Mesendoderm (in vitro differentiated cells): ENCODE measurements around the gene SGSH.

Experiments used
- DNase-seq: peaks from one replicate; pipeline ENCODE4 v3.0.0; 2013
- H2AK5ac ChIP-seq: 2 replicates; pipeline ENCODE4 v1.6.1; 2013; ENCODE audit warnings: low read length, inconsistent platforms
- H2BK120ac ChIP-seq: 2 replicates; pipeline ENCODE4 v1.6.1; 2013; ENCODE audit warnings: low read depth, mild to moderate bottlenecking, low read length, moderate library complexity, mixed read lengths
- H2BK15ac ChIP-seq: replicated peaks from 2 replicates; pipeline ENCODE4 v1.6.1; 2013; ENCODE audit warnings: low read depth, mild to moderate bottlenecking, moderate library complexity
- H2BK5ac ChIP-seq: 2 replicates; pipeline ENCODE4 v1.6.1; 2013; ENCODE audit warnings: low read length, inconsistent platforms
- H3K18ac ChIP-seq: 2 replicates; pipeline ENCODE4 v1.6.1; 2013; ENCODE audit warnings: mild to moderate bottlenecking, low read length, mixed read lengths
- H3K23ac ChIP-seq: one replicate; pipeline ENCODE4 v1.6.1; 2013; ENCODE audit warnings: low read length
- H3K27ac ChIP-seq: 2 replicates; pipeline ENCODE4 v1.5.1; 2013; ENCODE audit warnings: low read depth, mild to moderate bottlenecking, inconsistent platforms, low read length, moderate library complexity
- H3K27me3 ChIP-seq: 2 replicates; pipeline ENCODE4 v1.6.1; 2013; ENCODE audit warnings: low read length, control low read depth, mild to moderate bottlenecking, inconsistent platforms; ENCODE audit not compliant: insufficient read depth, poor library complexity
- H3K36me3 ChIP-seq: 2 replicates; pipeline ENCODE4 v1.6.1; 2013; ENCODE audit warnings: low read length, inconsistent platforms; ENCODE audit not compliant: control insufficient read depth, insufficient read depth
- H3K4ac ChIP-seq: one replicate; pipeline ENCODE4 v1.6.1; 2013; ENCODE audit warnings: low read depth, mild to moderate bottlenecking, low read length, moderate library complexity
- H3K4me1 ChIP-seq: 2 replicates; pipeline ENCODE4 v1.6.1; 2013; ENCODE audit warnings: low read depth, low read length, inconsistent platforms; ENCODE audit not compliant: control insufficient read depth
- H3K4me2 ChIP-seq: 2 replicates; pipeline ENCODE4 v1.6.1; 2013; ENCODE audit warnings: low read length
- H3K4me3 ChIP-seq: 2 replicates; pipeline ENCODE4 v1.5.1; 2013; ENCODE audit warnings: mild to moderate bottlenecking, low read length
- H3K56ac ChIP-seq: one replicate; pipeline ENCODE4 v1.6.1; 2013; ENCODE audit warnings: low read length
- H3K79me1 ChIP-seq: 2 replicates; pipeline ENCODE4 v1.6.1; 2013; ENCODE audit warnings: low read length, inconsistent platforms
- H3K79me2 ChIP-seq: 2 replicates; pipeline ENCODE4 v1.6.1; 2013; ENCODE audit warnings: mild to moderate bottlenecking, low read length; ENCODE audit not compliant: control insufficient read depth, insufficient read depth
- H3K9ac ChIP-seq: 2 replicates; pipeline ENCODE4 v1.6.1; 2013; ENCODE audit warnings: low read length, inconsistent platforms
- H4K5ac ChIP-seq: one replicate; pipeline ENCODE4 v1.6.1; 2013; ENCODE audit warnings: low read length
- H4K8ac ChIP-seq: one replicate; pipeline ENCODE4 v1.6.1; 2013; ENCODE audit warnings: low read depth, mild to moderate bottlenecking, control low read depth, low read length, moderate library complexity
- WGBS: extraction: QIAGEN DNeasy Blood & Tissue Kit; methylation state at CpG from one replicate; pipeline ENCODE4 v1.1.7; 2013; ENCODE audit warnings: low lambda C conversion rate, missing lambda C conversion rate; ENCODE audit not compliant: insufficient coverage; ENCODE audit errors: extremely low coverage; 5-methylcytosine and 5-hydroxymethylcytosine counted together

The SGSH gene

GRCh38 chr17:80264205-80265075 lies 44.3 kb upstream of the SGSH start:
- Histone ChIP-seq H3K56ac (peak overlapping the region; percentile 42), H3K23ac (no peak overlapping the region), H3K4me1 (peaks cover 6% of the 10 kb centered on the region), H3K79me2 (no peaks in the 10 kb centered on the region), H3K36me3 (no peaks in the 10 kb centered on the region), H2BK15ac (no peak overlapping the region), H4K5ac (no peak overlapping the region), H3K4me2 (no peak overlapping the region), H3K9ac (no peak overlapping the region), H3K79me1 (peaks cover 4% of the 10 kb centered on the region), H3K27me3 (no peaks in the 10 kb centered on the region), H2BK5ac (no peak overlapping the region), H3K4me3 (no peak overlapping the region), H3K18ac (no peak overlapping the region), H2BK120ac (no peak overlapping the region), H3K27ac (no peak overlapping the region), H2AK5ac (no peak overlapping the region), H3K4ac (no peak overlapping the region), H4K8ac (no peak overlapping the region)
- DNase-seq: no peak
- no CpG with 5 or more reads among the region's 19 CpGs for WGBS

DNA sequence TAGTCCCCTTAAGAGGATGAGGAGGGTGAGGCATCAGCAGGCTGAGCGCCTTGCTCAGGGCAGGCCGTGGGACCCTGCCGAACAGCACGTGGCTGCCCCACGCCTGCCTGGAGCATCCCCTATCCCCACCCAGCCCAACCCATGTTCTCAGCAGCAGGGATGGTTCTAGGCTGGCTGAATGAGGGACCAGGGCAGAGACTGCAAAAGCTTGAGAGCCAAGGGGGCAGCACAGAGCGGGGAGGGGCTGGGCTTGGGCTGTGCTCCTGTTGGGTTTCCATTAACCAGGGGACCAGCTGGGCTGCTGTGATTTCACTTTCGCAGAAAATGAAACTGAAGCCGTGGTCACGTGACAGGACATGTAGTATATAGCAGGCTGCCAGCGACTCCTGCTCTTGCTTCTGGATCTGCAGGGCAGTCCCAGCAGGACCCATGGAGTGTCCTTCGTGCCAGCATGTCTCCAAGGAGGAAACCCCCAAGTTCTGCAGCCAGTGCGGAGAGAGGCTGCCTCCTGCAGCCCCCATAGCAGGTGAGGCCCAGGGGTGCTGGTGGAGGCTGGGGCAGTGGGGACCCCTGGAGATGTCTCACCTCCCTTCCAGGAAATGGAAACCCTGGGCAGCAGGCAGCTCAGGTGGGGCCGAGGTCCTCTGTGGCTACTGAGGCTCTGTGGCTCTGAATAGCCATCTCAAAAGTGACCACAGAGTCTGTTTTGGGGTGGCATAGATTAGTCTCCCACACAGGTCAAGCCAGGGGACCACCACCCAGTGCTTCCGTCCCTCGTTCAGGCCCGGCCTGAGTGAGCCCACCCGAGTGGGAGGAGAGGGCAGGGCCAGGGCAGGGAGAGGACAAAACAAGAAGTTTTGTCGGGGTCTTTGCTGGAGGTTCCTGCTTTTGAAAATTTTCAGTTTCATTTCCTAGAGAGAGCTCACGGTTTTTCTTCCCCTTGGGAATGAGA lies 43.4 kb upstream of the SGSH start:
- no peak overlapping the region for H4K5ac ChIP-seq
- no peak overlapping the region for H2BK15ac ChIP-seq
- peak; percentile 51 for DNase-seq
- no CpG with 5 or more reads among the region's 19 CpGs for WGBS
- peaks cover 4% of the 10 kb centered on the region for H3K79me1 ChIP-seq
- peak overlapping the region; percentile 24 for H3K23ac ChIP-seq
- H3K36me3 ChIP-seq: no peaks in the 10 kb centered on the region
- no peak overlapping the region for H2AK5ac ChIP-seq
- no peak overlapping the region for H3K4ac ChIP-seq
- H3K9ac ChIP-seq: peak overlapping the region; percentile 19
- H3K27ac ChIP-seq: no peak overlapping the region
- no peaks in the 10 kb centered on the region for H3K79me2 ChIP-seq
- H2BK120ac ChIP-seq: no peak overlapping the region
- H3K18ac ChIP-seq: no peak overlapping the region
- H3K4me1 ChIP-seq: peaks cover 7% of the 10 kb centered on the region
- H3K4me2 ChIP-seq: no peak overlapping the region
- no peak overlapping the region for H3K4me3 ChIP-seq
- H4K8ac ChIP-seq: no peak overlapping the region
- H2BK5ac ChIP-seq: no peak overlapping the region
- H3K56ac ChIP-seq: peak overlapping the region; percentile 46
- H3K27me3 ChIP-seq: no peaks in the 10 kb centered on the region

- H3K4me2 ChIP-seq: no peak overlapping the region
- H3K9ac ChIP-seq: peak overlapping the region; percentile 98
- peak overlapping the region; percentile 99 for H3K56ac ChIP-seq
- no peak overlapping the region for H2BK15ac ChIP-seq
- DNase-seq: no peak
- no peaks in the 10 kb centered on the region for H3K36me3 ChIP-seq
- H3K4ac ChIP-seq: no peak overlapping the region
- no CpG with 5 or more reads among the region's 8 CpGs for WGBS
- H3K23ac ChIP-seq: no peak overlapping the region
- no peaks in the 10 kb centered on the region for H3K79me2 ChIP-seq
- peak overlapping the region; percentile 89 for H3K18ac ChIP-seq
- peak overlapping the region; percentile 99 for H3K27ac ChIP-seq
- no peak overlapping the region for H2BK120ac ChIP-seq
- peaks cover 7% of the 10 kb centered on the region for H3K4me1 ChIP-seq
- H4K8ac ChIP-seq: no peak overlapping the region
- no peak overlapping the region for H3K4me3 ChIP-seq
- H4K5ac ChIP-seq: no peak overlapping the region
- peak overlapping the region; percentile 2 for H2AK5ac ChIP-seq
- peaks cover 4% of the 10 kb centered on the region for H3K79me1 ChIP-seq
- H3K27me3 ChIP-seq: no peaks in the 10 kb centered on the region
- no peak overlapping the region for H2BK5ac ChIP-seq
These were observed 42.7 kb upstream of the SGSH start for GRCh38 chr17:80262775-80263244.

GRCh38 chr17:80262291-80262690 lies 42.2 kb upstream of the SGSH start:
- Histone ChIP-seq H3K4me1 (peaks cover 7% of the 10 kb centered on the region), H3K27me3 (no peaks in the 10 kb centered on the region), H2BK15ac (no peak overlapping the region), H2AK5ac (peak overlapping the region; percentile 96), H4K5ac (no peak overlapping the region), H3K56ac (peak overlapping the region; percentile 99), H3K4me2 (no peak overlapping the region), H3K18ac (peak overlapping the region; percentile 89), H3K4me3 (no peak overlapping the region), H3K79me1 (peaks cover 4% of the 10 kb centered on the region), H4K8ac (peak overlapping the region; percentile 57), H2BK120ac (no peak overlapping the region), H3K9ac (peak overlapping the region; percentile 98), H2BK5ac (peak overlapping the region; percentile 20), H3K27ac (peak overlapping the region; percentile 99), H3K4ac (peak overlapping the region; percentile 100), H3K23ac (no peak overlapping the region), H3K79me2 (no peaks in the 10 kb centered on the region), H3K36me3 (no peaks in the 10 kb centered on the region)
- DNase-seq: no peak
- WGBS: no CpG with 5 or more reads among the region's 3 CpGs

DNA sequence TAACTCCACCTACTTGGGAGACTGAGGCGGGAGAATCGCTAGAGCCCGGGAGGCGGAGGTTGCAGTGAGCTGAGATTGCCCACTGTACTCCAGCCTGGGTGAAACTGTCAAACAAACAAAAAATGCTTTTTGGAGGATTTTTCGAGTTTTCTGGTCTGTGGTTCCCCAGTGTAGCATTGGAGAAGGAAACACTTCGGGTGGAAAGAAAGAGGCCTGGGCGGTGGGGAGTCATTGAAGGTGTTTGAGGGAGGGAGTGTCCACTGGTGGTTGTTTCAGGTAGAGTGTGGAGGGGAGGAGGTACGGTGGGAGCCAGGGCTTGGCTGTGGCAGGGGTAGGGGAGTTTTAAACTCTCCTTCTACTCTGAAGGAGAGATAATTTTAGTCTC lies 41.8 kb upstream of the SGSH start:
- Histone ChIP-seq H2BK15ac (no peak overlapping the region), H4K8ac (no peak overlapping the region), H3K27me3 (no peaks in the 10 kb centered on the region), H2AK5ac (peak overlapping the region; percentile 96), H3K4me3 (no peak overlapping the region), H3K27ac (peak overlapping the region; percentile 99), H3K56ac (peak overlapping the region; percentile 99), H2BK5ac (peak overlapping the region; percentile 50), H3K4me2 (peak overlapping the region; percentile 36), H3K79me1 (peaks cover 4% of the 10 kb centered on the region), H3K18ac (peak overlapping the region; percentile 89), H3K4me1 (peaks cover 7% of the 10 kb centered on the region), H3K9ac (peak overlapping the region; percentile 98), H3K4ac (peak overlapping the region; percentile 100), H3K23ac (no peak overlapping the region), H3K36me3 (no peaks in the 10 kb centered on the region), H4K5ac (no peak overlapping the region), H2BK120ac (peak overlapping the region; percentile 13), H3K79me2 (no peaks in the 10 kb centered on the region)
- DNase-seq: no peak
- whole genome bisulfite sequencing: no CpG with 5 or more reads among the region's 8 CpGs
